ENCODE measurements around the gene LCN1.
"Not testable (repeated sequence)": the region's sequence is repeated elsewhere in the genome, so short reads cannot be mapped to it uniquely, and the experiment has no call there.

LCN1 gene

GRCh38 chr9:135546792-135547617 is 25.8 kb downstream of the LCN1 start:
- DNase-seq (ENCODE audit: low spot score): not testable (repeated sequence)

DNA sequence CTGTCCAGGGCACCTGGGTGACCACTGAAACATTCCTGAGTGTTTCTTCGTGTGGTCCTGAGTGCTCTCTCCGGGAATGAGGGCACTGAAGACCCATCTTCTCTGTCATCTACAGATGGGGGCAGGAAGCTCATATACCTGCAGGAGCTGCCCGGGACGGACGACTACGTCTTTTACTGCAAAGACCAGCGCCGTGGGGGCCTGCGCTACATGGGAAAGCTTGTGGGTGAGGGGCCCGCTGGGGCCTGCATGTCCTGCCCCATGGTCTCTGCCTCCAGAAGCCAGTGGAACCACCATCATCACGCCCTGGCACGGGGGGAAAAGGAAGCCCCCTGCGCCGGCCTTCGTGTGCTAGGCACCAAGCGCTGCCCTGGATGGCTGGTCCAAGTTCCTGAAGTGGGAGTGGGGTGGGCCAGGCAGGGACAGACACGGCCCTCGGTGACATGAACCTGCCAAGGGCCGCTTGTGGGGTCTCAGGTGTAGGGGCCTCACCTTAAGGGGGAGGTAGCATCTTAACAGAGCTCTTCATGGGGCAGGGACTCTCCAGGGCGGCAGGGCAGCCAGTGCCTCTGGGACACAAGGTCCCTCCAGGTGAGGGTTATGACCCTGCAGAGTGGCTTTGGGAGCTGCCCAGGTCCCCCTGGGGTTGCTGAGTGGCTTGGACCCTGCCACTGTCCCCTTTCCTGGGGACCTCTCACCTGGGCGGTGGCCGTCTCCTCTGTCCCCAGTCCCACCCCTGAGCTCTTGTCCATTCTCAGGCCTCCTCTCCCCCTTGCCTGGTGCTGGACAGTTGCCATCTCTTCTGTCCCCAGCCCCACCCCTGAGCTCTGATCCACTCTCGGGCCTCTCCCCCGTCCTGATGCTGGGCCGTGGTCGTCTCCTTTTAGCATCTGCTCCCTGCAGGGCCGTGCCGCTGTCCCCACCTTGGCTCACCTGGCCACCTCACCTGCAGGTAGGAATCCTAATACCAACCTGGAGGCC is 26.8 kb downstream of the LCN1 start:
- DNase-seq (ENCODE audit: low spot score): no peak

DNA sequence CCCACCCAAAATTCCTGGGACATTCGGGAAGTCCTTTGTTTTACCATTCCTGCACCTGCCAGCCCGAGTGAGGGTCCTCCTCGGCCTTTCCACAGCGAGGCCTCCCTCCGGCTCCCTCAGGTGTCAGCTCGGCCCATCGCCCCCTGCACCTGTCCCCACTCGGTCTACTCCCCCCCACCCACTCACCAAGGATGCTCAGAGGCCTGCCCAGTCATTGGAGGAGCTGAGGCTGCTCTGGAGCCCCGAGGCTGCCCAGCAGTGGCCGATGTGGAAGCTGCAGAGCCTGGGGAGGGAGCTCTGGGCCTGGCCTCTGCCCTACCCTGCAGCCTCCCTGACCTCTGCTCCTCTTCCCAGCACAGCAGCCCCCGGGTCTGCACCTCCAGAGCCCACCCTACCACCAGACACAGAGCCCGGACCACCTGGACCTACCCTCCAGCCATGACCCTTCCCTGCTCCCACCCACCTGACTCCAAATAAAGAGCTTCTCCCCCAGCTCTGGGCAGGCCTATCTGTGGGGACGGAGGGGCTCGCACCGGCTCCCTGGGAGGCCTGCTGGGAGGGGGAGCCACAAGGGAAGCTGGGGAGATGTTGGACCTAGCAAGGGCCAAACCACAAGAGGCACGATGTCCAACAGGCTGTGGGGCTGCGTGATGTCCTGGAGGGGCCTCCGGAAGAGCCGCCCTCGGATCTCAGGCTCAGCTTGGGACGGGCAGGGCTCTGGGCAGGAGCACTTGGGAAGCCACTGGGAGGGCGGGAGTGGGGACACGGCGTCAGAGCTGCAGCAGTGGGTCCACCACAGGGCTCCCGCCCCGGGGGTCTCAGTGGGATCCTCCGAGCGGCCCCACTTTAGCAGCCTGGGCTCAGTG is 28.5 kb downstream of the LCN1 start:
- DNase-seq (ENCODE audit: low spot score): not testable (repeated sequence)

GRCh38 chr9:135550344-135550918 is 29.2 kb downstream of the LCN1 start:
- DNase-seq (ENCODE audit: low spot score): no peak

DNA sequence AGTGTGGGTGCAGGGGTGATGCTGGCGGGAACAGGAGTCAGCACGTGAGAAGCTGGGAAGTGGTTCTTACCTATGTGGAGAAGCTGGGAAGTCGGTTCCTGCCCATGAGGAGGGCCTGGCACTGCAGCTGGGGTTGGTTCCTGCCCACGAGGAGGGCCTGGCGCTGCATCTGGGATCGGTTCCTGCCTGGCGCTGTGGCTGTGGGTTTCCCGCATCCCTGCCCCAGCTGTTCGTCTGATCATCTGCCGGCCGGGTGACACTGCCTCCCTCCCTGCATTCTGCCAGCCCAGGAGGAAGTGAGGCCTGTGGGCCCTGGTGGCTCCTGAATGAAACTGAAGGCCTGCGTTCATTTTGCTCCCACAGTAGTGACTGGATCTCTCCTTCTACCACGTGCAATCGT is 29.8 kb downstream of the LCN1 start:
- DNase-seq (ENCODE audit: low spot score): no peak

- DNase-seq (ENCODE audit: low spot score): no peak
Measured at GRCh38 chr9:135551456-135551855, 30.2 kb downstream of the LCN1 start.

DNA sequence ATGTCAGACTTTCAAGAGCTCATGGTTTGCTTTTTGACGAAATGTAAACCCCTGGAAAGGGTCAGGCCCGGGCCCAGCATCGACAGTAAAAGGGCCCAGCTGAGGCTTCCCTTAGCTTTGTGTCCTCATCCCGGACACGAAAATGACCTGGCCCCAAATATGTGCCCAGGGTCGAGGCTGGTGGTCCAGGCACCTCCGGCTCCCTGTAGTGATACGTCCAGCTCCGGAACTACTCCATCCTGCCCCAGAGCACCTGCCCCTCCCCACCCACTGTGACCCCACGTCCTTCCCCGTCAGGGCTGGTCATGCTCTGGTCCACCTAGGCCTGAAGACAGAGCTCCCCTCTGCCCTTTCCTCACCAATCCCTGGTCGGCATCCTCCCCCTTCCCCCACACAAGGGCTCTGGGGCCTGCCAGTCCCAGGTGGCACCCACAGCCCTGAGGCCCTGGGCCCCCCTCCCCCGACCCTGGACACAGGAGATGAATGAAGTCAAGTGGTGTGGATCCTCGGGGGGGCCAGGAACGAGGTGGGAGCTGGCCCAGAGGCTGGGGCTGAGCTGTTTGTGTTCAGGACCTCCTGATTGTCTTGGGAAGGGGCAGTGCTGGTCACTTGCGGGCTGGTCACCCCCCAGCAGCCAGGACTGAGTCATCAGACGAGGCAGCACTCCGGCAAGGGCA is 30.9 kb downstream of the LCN1 start:
- DNase-seq (ENCODE audit: low spot score): no peak

DNA sequence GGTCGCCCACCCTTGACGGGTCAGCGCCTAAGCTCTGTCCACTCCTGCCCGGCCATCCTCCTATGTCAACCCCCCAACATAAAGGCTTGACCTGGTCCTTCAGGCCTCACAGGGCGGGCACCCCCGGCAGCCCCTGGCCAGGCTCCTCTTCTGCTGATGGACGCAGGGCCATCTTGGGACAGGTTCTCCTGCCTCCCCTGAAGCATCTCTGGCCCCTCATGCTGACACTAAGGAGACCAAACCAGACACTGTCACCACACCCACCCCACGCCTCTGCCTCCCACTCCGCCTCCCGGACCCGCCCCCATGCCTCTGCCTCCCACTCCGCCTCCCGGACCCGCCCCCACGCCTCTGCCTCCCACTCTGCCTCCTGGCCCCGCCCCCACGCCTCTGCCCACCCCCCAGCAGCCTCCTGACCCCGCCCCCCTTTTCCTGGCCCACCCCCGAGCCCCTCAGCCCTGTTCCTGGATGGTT is 31.5 kb downstream of the LCN1 start:
- DNase-seq (ENCODE audit: low spot score): no peak

DNA sequence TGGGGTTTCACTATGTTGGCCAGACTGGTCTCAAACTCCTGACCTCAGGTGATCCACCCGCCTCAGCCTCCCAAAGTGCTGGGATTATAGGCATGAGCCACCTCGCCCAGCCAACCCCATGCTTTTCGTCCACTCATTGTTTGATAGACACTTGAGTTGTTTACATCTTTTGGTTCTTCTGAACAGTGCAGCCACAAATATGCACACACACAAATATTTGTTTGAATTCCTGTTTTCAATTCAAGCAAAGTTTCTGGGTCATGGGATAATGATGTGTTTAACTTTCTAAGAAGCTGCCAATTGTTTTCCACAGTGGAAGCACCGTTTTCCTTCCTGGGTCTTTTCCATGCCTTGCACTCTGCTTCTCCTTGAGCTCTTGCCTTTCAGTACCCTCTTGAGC is 33.5 kb downstream of the LCN1 start:
- no peak for DNase-seq (ENCODE audit: low spot score)

GRCh38 chr9:135555203-135555602 is 34.0 kb downstream of the LCN1 start:
- no peak for DNase-seq (ENCODE audit: low spot score)

- DNase-seq (ENCODE audit: low spot score): no peak
Measured at GRCh38 chr9:135555910-135556309, 34.7 kb downstream of the LCN1 start.

DNA sequence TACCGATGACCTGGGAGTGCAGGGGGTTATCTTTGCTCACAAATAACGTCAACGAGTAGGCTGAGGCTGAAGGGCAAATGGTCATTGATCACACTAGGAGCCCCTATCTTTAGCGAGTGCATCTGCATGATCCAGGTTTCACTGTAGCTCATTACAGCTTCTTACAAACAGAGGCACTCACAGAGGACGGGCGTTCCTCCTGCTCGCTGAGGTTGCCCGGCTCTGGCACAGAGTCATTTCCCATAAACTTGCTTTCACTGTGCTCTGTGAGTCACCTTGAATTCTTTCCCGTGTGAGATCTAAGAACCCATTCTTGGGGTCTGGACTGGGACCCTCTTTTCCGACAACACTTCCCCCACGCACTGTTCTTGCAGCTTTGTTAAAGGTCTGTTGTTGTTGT is 38.4 kb downstream of the LCN1 start:
- no peak for DNase-seq (ENCODE audit: low spot score)

GRCh38 chr9:135561391-135562234 is 40.4 kb downstream of the LCN1 start, which contains the start of gene PAEP:
Gene PAEP (plus strand): TSS chr9:135561756.
- DNase-seq (ENCODE audit: low spot score): no peak

DNA sequence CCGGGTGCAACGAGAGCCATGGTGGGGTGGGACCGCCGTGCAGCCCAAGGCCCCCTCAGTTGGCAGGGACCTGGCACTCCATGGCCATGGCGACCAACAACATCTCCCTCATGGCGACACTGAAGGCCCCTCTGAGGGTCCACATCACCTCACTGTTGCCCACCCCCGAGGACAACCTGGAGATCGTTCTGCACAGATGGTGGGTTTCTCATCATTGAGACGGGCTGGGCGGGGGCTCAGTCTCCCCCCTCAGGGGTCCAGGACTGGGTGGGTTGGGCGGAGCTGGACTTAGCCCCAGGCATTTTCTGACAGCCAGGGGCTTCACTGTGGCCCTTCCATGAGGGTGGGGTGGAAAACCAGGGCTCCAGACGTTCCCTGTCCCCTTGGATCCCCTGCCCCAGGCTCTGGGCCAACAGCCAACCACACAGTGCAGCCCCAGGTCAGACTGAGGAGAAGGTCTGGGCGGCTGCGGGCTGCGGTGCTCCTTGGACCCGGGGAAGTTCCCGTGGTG is 41.0 kb downstream of the LCN1 start:
- DNase-seq (ENCODE audit: low spot score): no peak

GRCh38 chr9:135563039-135563476 is 41.8 kb downstream of the LCN1 start:
- no peak for DNase-seq (ENCODE audit: low spot score)

DNA sequence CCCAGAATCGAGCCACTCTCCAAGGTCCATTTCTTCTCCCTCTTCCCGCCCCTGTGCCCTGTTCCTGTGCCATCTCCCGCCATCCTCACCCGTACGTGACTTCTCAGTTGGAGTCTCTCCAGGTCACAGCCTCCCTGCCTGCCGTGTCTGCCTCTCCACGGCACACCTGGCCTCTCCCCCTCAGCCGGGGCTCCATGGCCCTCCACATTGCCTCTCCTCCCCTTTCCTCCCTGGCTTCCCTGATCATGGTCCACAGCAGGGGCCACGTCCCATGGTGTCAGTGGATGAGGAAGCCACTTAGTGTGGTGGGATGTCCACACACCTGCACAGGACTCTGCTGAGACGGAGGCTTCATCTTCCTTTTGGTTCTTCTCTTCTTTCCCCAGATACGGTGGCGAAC is 42.6 kb downstream of the LCN1 start:
- DNase-seq (ENCODE audit: low spot score): no peak

- DNase-seq (ENCODE audit: low spot score): no peak
Measured at GRCh38 chr9:135565141-135565628, 43.9 kb downstream of the LCN1 start.

- DNase-seq (ENCODE audit: low spot score): no peak
Measured at GRCh38 chr9:135565636-135566035, 44.4 kb downstream of the LCN1 start.

DNA sequence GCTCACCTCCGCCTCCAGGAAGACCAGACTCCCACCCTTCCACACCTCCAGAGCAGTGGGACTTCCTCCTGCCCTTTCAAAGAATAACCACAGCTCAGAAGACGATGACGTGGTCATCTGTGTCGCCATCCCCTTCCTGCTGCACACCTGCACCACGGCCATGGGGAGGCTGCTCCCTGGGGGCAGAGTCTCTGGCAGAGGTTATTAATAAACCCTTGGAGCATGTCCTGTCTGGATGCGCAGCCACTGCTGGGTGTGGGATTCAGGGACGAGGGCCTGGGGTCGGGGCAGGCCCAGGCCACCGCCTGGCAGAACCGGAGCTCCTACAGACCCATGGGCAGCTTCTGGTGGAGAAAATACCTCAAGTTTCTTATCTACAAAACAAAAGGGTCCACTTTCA is 45.3 kb downstream of the LCN1 start:
- DNase-seq (ENCODE audit: low spot score): no peak

Measured in GM03348 (cell line).